ENCODE results near the gene SSBP2.
"Not testable (repeated sequence)": the region's sequence is repeated elsewhere in the genome, so short reads cannot be mapped to it uniquely, and the experiment has no call there.

The SSBP2 gene

DNA sequence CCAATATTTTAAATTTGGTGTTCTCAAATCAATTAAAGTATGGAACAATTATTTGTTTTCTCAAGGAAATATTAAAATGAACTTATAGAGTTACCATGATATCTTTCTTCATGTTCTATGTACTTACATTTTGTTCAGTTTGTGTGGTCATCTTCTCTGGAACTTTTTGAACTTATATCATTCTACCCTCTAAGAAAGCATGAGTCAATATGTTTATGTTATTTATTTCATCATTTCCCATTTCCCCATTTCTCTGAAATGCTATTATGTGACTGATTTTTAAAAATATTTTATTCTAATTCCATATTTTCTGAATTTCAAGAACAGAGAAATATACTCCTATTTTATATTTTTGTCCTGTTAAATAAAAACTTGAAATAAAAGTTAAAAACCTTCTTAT, 233.4 kb downstream of the SSBP2 start:
- no peak for DNase-seq

DNA sequence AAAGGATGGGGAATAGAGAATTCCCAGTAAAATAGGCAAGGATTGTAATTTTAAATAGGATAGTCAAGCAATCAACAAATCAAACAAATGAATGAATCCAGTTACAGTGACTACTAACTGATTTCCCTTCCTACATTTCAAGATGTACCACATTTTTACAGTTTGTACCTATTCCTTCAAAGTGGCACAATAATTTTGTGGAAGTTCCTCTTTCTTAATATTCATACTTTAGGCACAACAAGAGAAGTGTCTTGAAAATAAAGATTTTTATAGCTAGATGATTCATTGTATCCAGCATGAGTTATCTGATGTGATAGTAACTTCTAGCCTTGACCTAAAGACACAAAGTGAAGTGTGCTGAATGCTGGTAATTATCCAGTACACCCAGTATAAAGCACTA, 234.8 kb downstream of the SSBP2 start:
- DNase-seq: no peak

DNA sequence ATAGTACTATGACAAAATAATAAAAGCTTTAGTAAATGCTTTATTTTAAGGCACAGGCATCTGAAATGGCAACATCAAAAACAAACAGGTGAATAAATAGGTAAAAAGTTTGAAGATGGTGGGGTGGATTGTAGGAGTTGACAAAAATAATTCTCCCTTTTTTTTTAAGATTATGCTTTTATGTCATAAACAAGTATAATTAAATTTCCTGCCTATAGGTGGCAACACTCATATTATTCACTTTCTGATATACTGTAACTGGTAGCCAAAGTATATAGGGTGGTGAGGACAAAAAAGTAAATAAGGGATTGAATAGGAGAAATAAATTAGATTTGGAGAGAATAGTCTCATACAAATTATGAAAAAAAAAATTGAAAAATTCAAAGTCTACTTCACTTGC, 236.9 kb downstream of the SSBP2 start:
- no peak for DNase-seq

DNA sequence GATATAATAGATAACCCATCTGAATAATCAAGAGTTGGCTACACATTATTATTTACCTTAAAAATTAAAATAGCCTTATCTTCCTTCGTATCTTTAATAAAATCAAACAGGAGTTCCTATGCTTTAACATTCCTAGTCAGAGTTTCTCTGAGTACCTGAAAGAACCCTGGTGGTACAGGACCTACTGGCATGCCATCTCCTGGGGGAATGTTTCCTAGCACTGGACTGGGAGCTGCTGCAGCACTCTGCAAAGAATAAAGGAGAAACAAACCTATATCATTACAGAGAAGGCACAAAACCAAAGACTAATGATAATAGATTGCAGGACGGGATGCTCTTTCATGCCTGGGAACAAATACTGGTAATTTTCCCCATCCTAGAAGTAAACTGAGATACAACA, 237.4 kb downstream of the SSBP2 start:
- DNase-seq: no peak

DNA sequence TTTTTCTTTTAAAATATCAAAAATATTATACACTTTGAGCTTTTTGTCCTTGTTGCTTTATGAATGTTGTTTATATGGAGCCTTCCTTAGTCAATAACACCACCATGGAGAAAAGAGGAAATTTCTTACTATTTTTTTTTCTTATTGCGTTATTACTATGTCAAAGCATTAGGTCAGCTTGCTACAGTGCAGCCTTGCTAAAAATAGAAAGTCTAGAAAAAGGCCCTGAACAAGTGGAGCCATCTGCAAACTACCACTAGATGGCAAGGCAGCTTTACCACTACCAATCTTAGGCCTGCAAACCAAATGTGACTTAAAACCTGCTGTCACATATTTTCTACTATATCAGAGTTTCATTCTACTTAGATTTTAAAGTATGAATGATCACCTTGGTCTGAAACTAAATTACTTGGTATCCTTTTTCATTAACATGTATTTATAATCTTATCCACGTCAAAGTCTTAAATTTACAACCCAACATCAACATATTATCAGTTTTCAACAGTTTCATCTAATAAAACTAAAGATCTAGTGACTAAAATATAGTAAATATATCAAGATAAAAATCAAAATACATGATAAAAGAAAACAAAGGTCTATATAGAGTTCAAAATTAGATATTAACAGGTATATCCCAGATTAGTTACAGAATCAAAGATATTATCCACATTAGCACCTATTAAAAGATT, 243.9 kb downstream of the SSBP2 start:
- peak; percentile 67 for DNase-seq

DNA sequence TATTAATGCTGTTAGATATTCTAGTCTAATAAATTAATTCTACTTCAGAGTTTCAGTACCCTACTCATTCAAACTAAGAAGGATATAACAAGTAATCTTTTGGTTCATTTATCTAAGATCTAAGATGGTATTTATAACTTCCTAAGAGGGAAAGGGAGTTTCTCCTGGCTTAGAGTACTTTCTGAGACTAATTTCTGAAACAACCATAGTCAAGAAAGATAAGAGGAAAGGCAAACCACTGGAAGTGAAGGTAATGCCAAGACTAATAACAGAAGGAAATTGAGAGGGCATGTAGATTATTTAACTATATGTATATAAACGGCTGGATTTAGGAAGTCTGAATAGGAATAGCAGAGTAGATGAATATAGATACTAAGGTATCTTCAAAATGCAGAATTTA, 244.5 kb downstream of the SSBP2 start:
- no peak for DNase-seq

DNA sequence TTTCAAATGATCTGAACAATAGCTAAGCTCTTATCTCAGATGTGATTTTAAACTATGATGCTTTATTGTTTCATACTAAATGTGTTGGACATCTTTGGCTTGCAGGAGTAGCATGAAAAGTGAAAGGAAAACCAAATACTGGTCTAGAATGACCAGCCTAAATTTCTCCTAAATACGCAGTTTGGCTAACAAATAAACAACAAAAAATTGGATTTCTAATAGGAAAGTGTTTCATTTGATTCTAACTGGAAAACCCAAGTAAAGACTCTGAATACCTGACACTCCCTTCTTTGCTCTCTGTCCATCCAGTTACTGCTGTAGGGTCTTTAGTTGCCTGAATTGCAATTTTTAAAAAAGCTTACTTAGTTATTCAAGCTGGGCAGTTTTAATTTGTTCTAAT, 245.2 kb downstream of the SSBP2 start:
- no peak for DNase-seq

DNA sequence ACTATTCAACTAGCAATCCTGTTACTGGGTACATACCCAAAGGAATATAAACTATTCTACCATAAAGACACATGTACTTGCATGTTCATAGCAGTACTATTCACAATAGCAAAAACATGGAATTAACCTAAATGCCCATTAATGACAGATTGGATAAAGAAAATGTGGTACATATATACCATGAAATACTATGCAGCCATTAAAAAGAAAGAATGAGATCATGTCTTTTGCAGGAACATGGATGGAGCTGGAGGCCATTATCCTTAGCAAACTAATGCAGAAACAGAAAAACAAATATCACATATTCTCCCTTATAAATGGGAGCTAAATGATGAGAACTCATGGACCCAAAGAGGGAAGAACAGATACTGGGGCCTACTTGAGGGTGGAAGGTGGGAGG, 247.3 kb downstream of the SSBP2 start:
- DNase-seq: not testable (repeated sequence)

DNA sequence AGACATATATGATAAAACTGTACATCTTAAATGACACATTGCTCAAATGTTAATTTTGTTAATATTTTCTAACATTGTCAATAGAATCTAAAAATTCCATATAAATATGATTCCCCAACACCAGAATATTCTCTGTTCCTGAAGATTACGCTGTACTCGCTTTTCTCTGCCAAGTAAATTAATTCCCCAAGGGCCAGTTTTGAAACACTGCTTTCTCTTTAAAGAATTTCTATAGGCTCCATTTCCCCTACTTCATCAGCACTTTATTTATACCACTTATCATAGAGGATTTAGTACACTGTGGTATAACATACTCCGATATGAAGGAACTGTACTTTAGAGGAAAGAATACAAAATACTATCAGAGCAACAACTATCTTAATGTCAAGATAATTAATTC, 255.6 kb downstream of the SSBP2 start:
- DNase-seq: no peak

DNA sequence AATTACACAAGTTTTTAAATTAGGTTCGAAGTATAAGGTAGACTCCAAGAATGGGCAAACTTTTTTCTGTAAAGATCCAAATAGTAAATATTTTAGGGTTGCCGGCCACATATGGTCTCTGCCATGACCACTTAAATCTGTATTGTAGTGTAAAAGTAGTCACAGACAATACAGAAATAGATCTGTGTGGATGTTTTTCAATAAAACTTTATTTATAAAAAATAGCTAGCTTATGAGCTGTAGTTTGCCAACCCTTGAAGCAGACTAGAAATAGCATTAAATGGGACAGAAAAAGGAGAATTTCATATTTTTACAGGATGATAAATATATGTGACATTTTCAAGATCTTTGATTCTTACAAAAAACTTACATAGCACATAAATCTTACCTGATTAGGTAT, 262.0 kb downstream of the SSBP2 start:
- no peak for DNase-seq

DNA sequence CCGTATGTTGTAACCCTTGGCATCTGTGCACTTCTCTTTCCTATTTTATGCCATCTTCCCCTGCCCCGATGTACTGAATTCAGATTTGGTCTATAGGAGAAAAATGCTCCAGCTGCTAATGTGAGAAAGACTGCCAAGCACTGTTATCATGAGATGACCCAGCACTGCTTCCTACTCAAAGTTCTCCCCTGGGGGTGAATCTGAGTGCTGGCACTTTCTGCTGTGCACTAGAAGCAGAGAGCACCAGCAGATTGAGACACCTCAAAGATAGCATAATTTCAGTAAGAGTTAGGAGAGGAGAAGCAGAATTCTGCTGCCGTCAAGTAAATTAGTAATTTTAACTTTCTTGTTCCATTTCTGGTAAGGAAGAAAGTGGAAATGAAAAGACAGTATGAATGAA, 264.2 kb downstream of the SSBP2 start:
- DNase-seq: no peak

DNA sequence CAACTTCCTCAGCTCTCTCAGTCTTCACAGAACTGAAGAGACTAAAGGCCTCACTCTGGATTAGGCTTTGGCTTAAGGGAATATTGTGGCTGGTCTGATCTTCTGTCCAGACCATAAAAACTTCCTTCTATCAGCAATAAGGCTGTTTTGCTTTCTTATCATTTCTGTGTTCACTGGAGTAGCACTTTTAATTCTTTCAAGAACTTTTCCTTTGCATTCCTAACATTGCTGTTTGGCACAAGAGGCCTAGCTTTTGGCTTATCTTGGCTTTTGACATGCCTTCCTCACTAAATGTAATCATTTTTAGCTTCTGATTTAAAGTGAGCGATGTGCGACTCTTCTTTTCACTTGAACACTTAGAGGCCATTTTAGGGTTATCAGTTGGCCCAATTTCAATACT, 268.3 kb downstream of the SSBP2 start:
- DNase-seq: no peak

DNA sequence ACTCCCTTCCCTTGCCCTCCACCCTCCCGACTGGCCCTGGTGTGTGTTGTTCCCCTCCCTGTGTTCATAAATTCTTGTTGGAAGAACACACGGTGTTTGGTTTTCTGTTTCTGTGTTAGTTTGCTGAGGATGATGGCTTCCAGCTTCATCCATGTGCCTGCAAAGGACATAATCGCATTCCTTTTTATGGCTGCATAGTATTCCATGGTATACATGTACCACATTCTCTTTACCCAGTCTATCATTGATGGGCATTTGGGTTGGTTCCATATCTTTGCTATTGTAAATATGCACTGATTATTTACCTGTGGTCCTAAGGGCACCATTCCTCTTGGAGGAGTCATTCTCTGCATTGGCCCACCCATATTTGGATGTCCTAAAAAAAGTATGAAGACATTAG, 277.5 kb downstream of the SSBP2 start:
- not testable (repeated sequence) for DNase-seq

DNA sequence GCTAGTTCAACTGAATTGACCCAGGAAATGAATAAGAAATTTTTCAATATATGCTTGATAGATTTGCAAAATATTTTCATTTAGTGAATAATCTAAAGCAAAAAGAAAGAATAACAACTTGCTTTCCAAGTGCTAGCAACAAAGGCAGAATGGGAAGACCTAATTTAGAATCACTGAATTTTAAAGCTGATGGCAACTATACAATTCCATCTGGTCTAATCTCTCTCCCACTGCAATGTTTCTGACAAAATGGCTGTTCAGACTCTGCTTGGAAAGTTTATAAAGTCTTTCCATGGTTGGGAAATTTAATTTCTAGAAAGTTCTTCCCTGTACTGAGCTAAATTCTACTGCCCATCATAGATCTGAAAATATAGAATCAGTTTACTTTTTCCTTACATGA, 281.2 kb downstream of the SSBP2 start:
- DNase-seq: no peak

DNA sequence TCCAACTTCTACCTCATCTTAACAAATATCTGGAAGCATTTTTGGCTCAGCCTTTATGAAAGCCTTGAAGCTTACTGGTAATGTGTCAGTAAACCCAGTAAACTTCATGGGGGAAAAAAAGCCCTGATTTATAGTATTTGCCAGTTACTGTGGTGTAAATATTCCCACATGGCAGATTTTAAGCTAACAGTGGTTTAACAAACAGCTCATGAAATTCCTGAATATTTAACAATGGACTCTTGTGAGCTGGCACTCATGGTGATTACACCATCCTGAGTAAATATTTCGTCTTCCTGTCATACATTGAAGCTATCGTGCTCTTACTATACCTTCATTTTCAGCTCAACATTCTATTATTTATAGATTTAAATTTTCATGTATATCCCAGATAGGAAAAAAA, 300.0 kb downstream of the SSBP2 start:
- no peak for DNase-seq

DNA sequence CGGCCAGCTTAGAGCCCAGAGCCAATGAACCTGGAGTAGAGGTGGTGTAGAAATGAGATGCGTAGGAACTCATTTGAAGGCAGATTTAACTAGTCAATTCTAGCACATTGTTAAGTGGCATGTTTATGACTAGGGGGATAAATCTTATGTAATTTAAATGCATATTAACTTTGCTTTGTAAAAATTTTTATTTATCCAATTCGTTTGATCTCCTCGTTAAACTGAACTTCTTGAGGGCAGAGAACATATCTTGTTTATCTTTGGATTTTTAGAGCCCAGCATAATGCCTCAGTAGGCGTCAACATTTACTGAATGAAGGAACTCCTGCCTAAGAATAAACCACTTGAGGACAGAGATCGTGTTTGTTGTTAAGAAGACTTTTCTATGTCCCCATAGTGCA, 315.9 kb downstream of the SSBP2 start:
- DNase-seq: no peak

DNA sequence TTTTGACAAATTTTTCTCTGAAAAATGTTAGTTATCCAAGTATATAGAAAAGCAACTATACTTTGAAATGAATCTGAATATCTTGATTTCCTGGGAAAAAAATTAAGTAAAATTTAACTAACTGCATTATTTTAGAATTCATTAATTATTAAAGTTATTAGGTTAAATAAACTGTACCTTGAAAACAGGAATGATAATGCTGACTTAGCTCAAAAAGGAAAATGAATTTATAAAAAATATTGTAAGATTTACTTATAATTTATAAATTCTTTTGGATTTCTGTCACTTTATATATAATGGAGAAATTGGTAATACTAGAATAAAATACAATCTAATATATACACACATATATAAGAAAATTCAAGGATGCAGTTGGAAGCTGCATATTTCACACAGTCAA, 320.9 kb downstream of the SSBP2 start:
- DNase-seq: no peak

DNA sequence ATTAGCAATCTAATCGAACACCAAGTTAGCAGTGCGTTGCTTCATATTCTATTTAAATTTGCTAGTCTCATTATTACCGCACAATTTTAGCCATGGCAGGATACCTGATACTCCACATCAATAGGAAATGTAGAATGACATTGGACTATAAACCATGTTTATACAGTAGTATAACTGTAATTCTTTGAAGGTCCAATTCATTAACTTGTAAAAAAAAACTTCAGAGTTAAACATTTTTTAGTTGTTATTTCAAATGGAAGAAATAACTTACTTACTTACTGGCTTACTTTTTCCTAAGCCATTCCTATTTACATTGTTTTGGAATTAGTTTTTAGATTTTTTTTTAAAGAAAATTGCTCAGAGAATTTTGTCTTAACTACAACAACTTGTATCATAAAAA, 321.5 kb downstream of the SSBP2 start:
- DNase-seq: no peak

DNA sequence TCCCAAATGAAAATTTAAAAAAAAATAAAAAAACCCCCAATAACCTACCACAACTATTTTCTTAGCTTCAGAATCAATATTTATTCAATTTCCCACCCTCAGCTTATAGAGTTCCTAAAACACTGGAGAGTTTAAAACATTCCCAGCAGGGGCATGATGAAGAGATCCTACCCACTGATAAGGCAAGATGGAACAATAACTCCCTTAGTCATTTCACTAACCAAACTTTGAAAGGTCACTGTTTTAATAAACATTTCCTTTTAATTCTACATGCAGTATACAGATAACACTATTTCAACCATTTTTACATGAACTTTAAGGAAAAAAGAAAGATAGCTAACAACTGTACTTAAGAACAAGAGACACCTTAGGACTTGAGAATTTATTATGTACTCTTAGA, 322.0 kb downstream of the SSBP2 start:
- DNase-seq: no peak

DNA sequence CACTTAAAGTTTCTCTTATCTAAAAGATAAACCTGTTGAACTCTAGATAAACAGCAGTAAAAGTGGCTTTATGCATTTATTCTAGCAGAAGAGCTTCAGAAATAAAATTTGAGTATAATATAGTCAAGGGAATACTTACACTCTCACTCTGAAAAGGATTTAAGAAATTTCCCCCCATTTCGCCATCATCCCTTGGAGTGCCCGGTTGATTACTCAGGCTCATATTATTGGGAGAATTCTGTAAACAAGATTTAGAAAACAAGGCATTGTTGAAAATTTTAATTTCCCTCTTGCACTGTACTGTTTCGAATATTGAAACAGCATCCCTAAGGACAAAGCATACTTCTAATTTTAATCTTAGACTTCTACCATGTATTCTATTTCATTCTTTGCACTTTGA, 322.5 kb downstream of the SSBP2 start:
- no peak for DNase-seq

DNA sequence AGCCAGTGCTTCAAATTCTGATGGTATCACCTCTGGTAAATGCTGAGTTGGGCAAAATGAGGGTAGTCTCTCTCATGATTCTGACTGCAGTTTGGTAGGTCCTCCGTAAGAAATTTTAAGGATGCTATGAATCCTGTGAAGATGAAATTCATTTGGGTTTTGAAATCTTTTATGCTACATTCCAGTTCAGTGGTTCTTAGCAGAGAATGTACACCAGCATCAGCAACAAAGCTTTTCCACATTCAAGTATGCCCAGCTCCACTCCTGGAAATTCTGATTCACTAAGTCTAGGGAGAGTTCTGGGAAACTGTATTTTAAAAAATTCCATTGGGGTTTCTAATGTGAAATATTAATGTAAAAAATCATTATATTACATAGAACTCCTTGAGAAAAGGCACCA, 323.3 kb downstream of the SSBP2 start:
- no peak for DNase-seq

DNA sequence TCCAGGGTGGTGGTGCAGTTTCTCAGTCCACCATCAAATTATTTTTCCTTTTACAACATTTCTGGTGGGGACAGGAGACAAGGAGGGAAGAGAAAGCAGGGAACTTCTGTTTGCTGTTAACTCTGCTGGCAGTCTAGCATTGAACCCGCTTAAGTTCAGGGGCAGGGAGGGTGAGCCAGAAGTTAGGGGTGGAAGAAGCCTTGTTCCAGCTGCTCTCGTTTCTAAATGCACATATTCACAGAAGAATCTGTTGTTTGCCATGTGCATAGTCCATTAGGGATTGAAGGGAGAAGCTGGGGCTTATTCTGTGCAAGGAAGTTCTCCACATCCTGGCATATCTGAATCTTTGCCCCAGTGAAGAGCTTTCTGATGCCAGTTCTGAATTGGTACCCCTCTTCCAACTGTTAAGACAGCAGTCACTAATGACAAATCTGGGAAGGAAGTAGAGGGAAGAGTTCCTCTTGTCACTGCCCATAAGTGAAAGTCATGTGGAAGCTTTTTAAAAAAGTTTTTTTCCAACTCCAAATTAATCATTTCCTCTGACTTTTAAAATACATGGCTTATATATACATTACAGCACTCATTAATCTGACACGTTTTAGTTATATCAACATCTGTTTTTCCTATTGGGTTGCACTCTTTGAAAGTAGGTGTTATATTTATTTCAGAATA, 324.4 kb downstream of the SSBP2 start:
- no peak for DNase-seq

DNA sequence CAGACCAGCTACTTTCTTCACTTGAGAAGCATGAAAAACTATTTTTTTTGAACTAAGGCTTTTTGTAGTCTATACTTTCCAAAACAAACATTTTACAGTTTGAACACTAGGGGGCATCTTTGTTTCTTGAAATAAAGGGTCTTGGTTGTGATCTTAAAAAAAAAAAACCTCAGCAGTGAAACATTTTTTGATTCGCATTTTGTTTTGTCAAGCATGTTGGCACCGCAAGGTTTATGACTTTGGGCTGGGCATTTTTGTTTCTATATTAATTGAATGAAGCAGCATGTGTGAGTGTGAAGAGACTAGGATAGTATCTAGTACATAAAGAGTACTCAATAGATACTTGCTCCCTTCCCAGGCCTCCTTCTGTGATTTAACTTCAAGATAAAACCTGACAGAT, 325.3 kb downstream of the SSBP2 start:
- peak; percentile 39 for DNase-seq

DNA sequence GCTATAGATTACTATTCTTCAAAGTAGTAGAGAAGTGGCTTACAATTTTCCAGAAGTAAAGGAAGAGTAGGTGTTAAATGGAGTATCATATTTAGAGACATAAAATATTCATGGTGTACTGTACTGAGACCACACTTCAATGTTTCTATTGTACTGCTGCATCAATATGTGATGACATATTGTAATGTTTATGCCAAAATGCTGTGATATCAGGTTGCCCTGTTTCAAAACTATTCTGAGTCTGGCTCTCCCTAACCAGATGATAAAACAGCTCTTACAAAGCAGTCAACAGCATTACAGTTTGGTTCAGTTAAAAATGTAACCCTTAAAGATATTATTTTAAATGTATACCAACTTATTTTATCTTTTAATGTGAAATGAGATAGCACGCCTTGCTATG, 326.2 kb downstream of the SSBP2 start:
- DNase-seq: no peak

DNA sequence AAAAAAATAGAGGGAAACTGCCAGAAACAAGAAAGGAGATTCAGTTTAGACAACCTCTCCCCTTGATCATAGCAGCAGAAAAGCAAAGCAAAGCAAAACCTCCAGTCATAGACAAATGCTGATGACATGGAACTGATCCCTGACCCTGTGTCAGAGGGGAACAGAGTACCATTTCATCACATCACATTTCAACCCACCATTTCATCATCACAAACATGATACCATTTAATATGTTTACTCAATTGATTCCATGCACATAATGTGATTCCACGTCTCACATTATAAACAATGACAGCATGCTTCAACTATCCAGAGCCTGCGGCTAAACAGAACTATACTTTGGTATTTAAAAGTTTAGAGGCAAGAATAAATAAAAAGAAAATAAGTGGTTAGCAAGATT, 328.2 kb downstream of the SSBP2 start:
- DNase-seq: no peak
